OCI-LY3 (cell line): Measurements from ENCODE around the gene RNF17.

Experiments used
- H2AFZ ChIP-seq: fragments of 200-600, 300-600 bp; shearing (Covaris generic); 2 replicates; pipeline ENCODE4 v1.6.0; 2014; ENCODE audit warnings: antibody characterized with exemption, low read depth, low read length
- H3K27ac ChIP-seq: fragments of 200-600, 300-600 bp; sonication (generic); 2 replicates; pipeline ENCODE4 v1.5.1; 2014; ENCODE audit warnings: mild to moderate bottlenecking, low read length, moderate library complexity, mixed read lengths
- H3K27me3 ChIP-seq: fragments of 200-600, 300-600 bp; sonication (generic); 2 replicates; pipeline ENCODE4 v1.6.1; 2014; ENCODE audit warnings: low read depth, low read length, mixed read lengths
- H3K36me3 ChIP-seq: fragments of 200-600, 300-600 bp; sonication (generic); replicated peaks from 2 replicates; pipeline ENCODE3; 2014; ENCODE audit warnings: low read depth, low read length, mixed read lengths
- H3K4me1 ChIP-seq: fragments of 300-600, 200-600 bp; sonication (generic); 2 replicates; pipeline ENCODE4 v1.6.1; 2014; ENCODE audit warnings: low read length, mixed read lengths
- H3K4me2 ChIP-seq: fragments of 200-600, 300-600 bp; sonication (generic); 2 replicates; pipeline ENCODE4 v1.6.1; 2014; ENCODE audit warnings: low read length, mixed read lengths
- H3K4me3 ChIP-seq: fragments of 300-600, 200-600 bp; sonication (generic); 2 replicates; pipeline ENCODE4 v1.5.1; 2014; ENCODE audit warnings: antibody characterized with exemption, mild to moderate bottlenecking, low read length, moderate library complexity
- H3K79me2 ChIP-seq: fragments of 300-600, 200-600 bp; shearing (Covaris generic); 2 replicates; pipeline ENCODE4 v1.6.1; 2014; ENCODE audit warnings: mild to moderate bottlenecking, low read length, mixed read lengths
- H3K9ac ChIP-seq: fragments of 300-600, 200-600 bp; shearing (Covaris generic); 2 replicates; pipeline ENCODE4 v1.6.0; 2014; ENCODE audit warnings: mild to moderate bottlenecking, low read length, moderate library complexity
- H3K9me3 ChIP-seq: fragments of 200-600, 300-600 bp; shearing (Covaris generic); 2 replicates; pipeline ENCODE4 v1.6.1; 2014; ENCODE audit warnings: low read length, mixed read lengths; ENCODE audit not compliant: insufficient read depth
- H4K20me1 ChIP-seq: fragments of 200-600, 300-600 bp; sonication (generic); 2 replicates; pipeline ENCODE4 v1.6.1; 2016; ENCODE audit warnings: low read length, mixed read lengths; ENCODE audit not compliant: insufficient read depth
- EZH2phosphoT487 ChIP-seq: fragments of 200-600 bp; shearing (Covaris generic); IDR thresholded peaks from 2 replicates; pipeline ENCODE4 v1.6.1; 2018; ENCODE audit warnings: antibody characterized with exemption, mixed run types, low read depth
- TF ChIP-seq, protein P1 (sequence below): fragments of 200-600, 300-600 bp; sonication (generic); IDR thresholded peaks from 2 replicates; pipeline ENCODE4 v1.5.1; 2014; ENCODE audit warnings: antibody characterized with exemption, low read length, low read depth

RNF17 gene

GRCh38 chr13:24777171-24777570 is 13.2 kb downstream of the RNF17 start:
- peaks cover 20% of the 10 kb centered on the region for H3K27me3 ChIP-seq
- no peak overlapping the region for H3K4me3 ChIP-seq
- no peak for TF ChIP-seq EZH2phosphoT487
- TF ChIP-seq, protein P1, sequence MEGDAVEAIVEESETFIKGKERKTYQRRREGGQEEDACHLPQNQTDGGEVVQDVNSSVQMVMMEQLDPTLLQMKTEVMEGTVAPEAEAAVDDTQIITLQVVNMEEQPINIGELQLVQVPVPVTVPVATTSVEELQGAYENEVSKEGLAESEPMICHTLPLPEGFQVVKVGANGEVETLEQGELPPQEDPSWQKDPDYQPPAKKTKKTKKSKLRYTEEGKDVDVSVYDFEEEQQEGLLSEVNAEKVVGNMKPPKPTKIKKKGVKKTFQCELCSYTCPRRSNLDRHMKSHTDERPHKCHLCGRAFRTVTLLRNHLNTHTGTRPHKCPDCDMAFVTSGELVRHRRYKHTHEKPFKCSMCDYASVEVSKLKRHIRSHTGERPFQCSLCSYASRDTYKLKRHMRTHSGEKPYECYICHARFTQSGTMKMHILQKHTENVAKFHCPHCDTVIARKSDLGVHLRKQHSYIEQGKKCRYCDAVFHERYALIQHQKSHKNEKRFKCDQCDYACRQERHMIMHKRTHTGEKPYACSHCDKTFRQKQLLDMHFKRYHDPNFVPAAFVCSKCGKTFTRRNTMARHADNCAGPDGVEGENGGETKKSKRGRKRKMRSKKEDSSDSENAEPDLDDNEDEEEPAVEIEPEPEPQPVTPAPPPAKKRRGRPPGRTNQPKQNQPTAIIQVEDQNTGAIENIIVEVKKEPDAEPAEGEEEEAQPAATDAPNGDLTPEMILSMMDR: no peak

GRCh38 chr13:24784319-24784718 is 20.4 kb downstream of the RNF17 start:
- no peak for TF ChIP-seq EZH2phosphoT487
- TF ChIP-seq, protein P1: no peak

More at GRCh38 chr13:24777171-24777570, 13.2 kb downstream of the RNF17 start:
- no peak overlapping the region for H3K27ac ChIP-seq
- no peaks in the 10 kb centered on the region for H4K20me1 ChIP-seq
- H2AFZ ChIP-seq: no peak overlapping the region
- H3K9ac ChIP-seq: no peak overlapping the region
- no peaks in the 10 kb centered on the region for H3K79me2 ChIP-seq
- H3K36me3 ChIP-seq: no peaks in the 10 kb centered on the region
- no peaks in the 10 kb centered on the region for H3K9me3 ChIP-seq
- H3K4me2 ChIP-seq: no peak overlapping the region
- H3K4me1 ChIP-seq: no peaks in the 10 kb centered on the region

DNA sequence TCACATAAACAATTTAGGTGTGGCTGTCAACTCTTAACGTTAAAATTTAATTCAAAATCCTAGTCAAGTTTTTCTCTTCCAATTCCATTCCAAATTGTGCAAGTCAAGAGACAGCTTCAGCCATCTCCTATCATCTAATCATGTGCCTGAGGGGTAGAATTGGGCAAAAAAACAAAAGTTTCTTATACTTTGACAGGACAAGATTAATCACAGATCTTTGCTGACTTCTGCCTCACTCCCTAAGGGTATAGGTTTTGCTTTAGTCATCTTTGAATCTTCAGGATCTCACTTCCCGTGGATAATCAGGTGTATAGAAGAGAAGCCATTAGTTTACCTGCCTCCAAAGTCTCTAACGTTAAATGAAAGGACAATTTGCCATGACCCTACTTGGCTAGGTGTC is 24.6 kb downstream of the RNF17 start:
- Histone ChIP-seq H3K79me2 (no peaks in the 10 kb centered on the region), H3K4me2 (no peak overlapping the region), H2AFZ (no peak overlapping the region), H3K4me3 (no peak overlapping the region), H3K36me3 (no peaks in the 10 kb centered on the region), H4K20me1 (no peaks in the 10 kb centered on the region), H3K27ac (no peak overlapping the region), H3K9ac (no peak overlapping the region), H3K9me3 (no peaks in the 10 kb centered on the region), H3K27me3 (peaks cover 53% of the 10 kb centered on the region), H3K4me1 (no peaks in the 10 kb centered on the region)
- TF ChIP-seq, protein P1: no peak
- TF ChIP-seq EZH2phosphoT487: no peak

More at GRCh38 chr13:24784319-24784718, 20.4 kb downstream of the RNF17 start:
- no peaks in the 10 kb centered on the region for H4K20me1 ChIP-seq
- H3K9me3 ChIP-seq: no peaks in the 10 kb centered on the region
- peaks cover 52% of the 10 kb centered on the region for H3K27me3 ChIP-seq
- H3K4me3 ChIP-seq: no peak overlapping the region
- H3K4me2 ChIP-seq: no peak overlapping the region
- no peaks in the 10 kb centered on the region for H3K36me3 ChIP-seq
- no peaks in the 10 kb centered on the region for H3K79me2 ChIP-seq
- no peak overlapping the region for H3K27ac ChIP-seq
- no peak overlapping the region for H2AFZ ChIP-seq
- H3K9ac ChIP-seq: no peak overlapping the region
- H3K4me1 ChIP-seq: no peaks in the 10 kb centered on the region

DNA sequence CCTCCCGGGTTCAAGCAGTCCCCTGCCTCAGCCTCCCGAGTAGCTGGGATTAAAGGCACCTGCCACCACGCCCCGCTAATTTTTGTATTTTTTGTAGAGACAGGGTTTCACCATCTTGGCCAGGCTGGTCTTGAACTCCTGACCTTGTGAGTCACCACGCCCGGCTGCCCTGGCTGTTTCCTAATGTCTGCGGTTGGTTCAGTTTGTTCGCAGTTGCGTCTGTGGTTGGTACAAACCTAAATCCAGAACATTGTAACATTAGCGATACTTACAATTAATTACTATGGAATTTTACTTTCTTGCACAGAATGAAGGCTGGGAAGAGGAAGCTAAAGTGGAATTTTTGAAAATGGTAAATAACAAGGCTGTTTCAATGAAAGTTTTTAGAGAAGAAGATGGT is 38.1 kb downstream of the RNF17 start:
- Histone ChIP-seq H3K4me3 (no peak overlapping the region), H3K4me2 (no peak overlapping the region), H3K79me2 (no peaks in the 10 kb centered on the region), H3K27me3 (peaks cover 26% of the 10 kb centered on the region), H3K4me1 (no peaks in the 10 kb centered on the region), H3K27ac (no peak overlapping the region), H4K20me1 (no peaks in the 10 kb centered on the region), H2AFZ (no peak overlapping the region), H3K9me3 (no peaks in the 10 kb centered on the region), H3K36me3 (no peaks in the 10 kb centered on the region), H3K9ac (no peak overlapping the region)
- no peak for TF ChIP-seq EZH2phosphoT487
- TF ChIP-seq, protein P1: no peak
